ENCODE results near the gene CHST8.

- no peak for TF ChIP-seq CTCF (IDR thresholded peaks at IDR 0.05)
- no peak for TF ChIP-seq POLR2AphosphoS5 (IDR thresholded peaks at IDR 0.05)
- TF ChIP-seq POLR2A (IDR thresholded peaks at IDR 0.05) = no peak
Measured at GRCh38 chr19:33731881-33732280, 110.1 kb downstream of the CHST8 start.
